Ascending aorta (tissue), 2 donors: Measurements from ENCODE around the gene ADGRL3. TPM values are rescaled to one million over a fixed set of nuclear protein-coding genes. Genes with fewer than 3 reads are reported as not detected.

Experiments used
- DNase-seq, 2 donors: peaks; one replicate each; pipeline ENCODE4 v3.0.0-alpha.2; 2019; ENCODE audit warnings: low spot score in 2 of 2
- H3K27ac ChIP-seq, 2 donors: fragments of 200-600 bp; sonication (generic); one replicate each; pipeline ENCODE4 v1.5.1; 2016 to 2017; ENCODE audit warnings: mild to moderate bottlenecking in 1 of 2
- H3K27me3 ChIP-seq: fragments of 200-600 bp; sonication (generic); one replicate; pipeline ENCODE4 v1.5.1; 2017
- H3K36me3 ChIP-seq, 2 donors: fragments of 200-600 bp; sonication (generic); one replicate each; pipeline ENCODE4 v1.5.1; 2016
- H3K4me1 ChIP-seq, 2 donors: fragments of 200-600 bp; sonication (generic); one replicate each; pipeline ENCODE4 v1.5.1; 2016 to 2017; ENCODE audit warnings: mild to moderate bottlenecking in 1 of 2
- H3K4me3 ChIP-seq, 2 donors: fragments of 200-600 bp; sonication (generic); one replicate each; pipeline ENCODE4 v1.5.1; 2016 to 2017; ENCODE audit warnings: mild to moderate bottlenecking in 1 of 2
- H3K9me3 ChIP-seq, 2 donors: fragments of 200-600 bp; sonication (generic); one replicate each; pipeline ENCODE4 v1.5.1; 2016
- intact Hi-C: fragments of 100-400 bp; cut with DNase I; formaldehyde crosslinking; loops from one replicate; pipeline ENCODE4 v1.15.1; 2023
- total RNA-seq: library from RNA; depleted of rRNA; stranded (reverse); fragments of >200 nt; gene quantifications from one replicate; pipeline ENCODE4 v1.1.0, GENCODE V29; 2016
- TF ChIP-seq, protein P1 (sequence below), 3 experiments: fragments of 200-600 bp in 2 of 3; fragments of 450-650 bp in 1 of 3; sonication (generic) in 2 of 3; IDR thresholded peaks; one replicate each; pipeline ENCODE4 v1.5.1; 2016 to 2019; ENCODE audit warnings: antibody characterized with exemption in 3 of 3, mild to moderate bottlenecking in 1 of 3, moderate library complexity in 1 of 3

Gene ADGRL3
- total RNA-seq, 1 donor from 2014 or later: 22.2 TPM

DNA sequence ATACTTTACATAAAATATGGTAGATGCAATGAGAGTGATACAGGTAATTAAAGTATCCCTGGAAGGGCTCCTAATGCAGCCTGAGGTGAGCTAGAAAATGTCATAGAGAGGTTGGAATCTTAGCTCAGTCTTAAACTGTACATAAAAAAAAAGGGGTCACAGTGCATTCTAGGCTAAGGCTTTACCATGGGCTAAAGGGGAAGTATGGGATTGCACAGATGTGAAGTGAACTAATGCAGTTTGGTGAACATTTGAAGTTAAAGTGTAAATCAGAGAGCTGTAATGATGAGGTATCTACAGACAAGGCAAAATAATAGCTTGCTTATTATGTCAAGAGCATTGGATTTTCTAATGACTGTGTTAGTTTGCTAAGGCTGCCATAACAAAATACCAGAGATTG, 405.9 kb downstream of the ADGRL3 start:
- no peaks in the 10 kb centered on the region for H3K9me3 ChIP-seq
- peaks cover 0 to 3% of the 10 kb centered on the region in 2 donors for H3K4me1 ChIP-seq
- DNase-seq: no peak
- H3K27ac ChIP-seq: no peak overlapping the region
- no peaks in the 10 kb centered on the region for H3K27me3 ChIP-seq
- H3K36me3 ChIP-seq: no peaks in the 10 kb centered on the region
- H3K4me3 ChIP-seq: no peak overlapping the region
- intact Hi-C loops: no loop called here
- TF ChIP-seq, protein P1, sequence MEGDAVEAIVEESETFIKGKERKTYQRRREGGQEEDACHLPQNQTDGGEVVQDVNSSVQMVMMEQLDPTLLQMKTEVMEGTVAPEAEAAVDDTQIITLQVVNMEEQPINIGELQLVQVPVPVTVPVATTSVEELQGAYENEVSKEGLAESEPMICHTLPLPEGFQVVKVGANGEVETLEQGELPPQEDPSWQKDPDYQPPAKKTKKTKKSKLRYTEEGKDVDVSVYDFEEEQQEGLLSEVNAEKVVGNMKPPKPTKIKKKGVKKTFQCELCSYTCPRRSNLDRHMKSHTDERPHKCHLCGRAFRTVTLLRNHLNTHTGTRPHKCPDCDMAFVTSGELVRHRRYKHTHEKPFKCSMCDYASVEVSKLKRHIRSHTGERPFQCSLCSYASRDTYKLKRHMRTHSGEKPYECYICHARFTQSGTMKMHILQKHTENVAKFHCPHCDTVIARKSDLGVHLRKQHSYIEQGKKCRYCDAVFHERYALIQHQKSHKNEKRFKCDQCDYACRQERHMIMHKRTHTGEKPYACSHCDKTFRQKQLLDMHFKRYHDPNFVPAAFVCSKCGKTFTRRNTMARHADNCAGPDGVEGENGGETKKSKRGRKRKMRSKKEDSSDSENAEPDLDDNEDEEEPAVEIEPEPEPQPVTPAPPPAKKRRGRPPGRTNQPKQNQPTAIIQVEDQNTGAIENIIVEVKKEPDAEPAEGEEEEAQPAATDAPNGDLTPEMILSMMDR (IDR thresholded peaks at IDR 0.05): no peak

DNA sequence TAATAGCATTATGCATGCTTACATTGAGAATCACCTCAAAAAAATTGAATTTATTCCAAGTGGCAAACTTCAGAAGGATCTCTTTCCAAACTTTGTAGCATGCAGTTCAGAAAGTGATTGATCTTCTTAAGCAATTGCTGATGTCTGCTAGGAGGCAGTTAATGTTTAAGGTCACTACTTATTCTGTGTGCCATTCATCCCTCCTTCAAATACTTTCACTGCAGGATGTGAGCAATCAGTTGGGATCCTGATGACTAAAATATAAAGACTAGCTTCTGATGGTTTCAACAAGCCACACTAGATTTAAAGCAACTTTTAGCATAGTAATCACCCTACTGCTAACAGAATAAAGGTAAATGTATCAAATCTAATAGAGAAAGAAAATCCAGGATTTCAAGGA, 414.1 kb downstream of the ADGRL3 start:
- Histone ChIP-seq H3K4me3 (no peak overlapping the region), H3K4me1 (no peaks in the 10 kb centered on the region), H3K27ac (no peak overlapping the region), H3K9me3 (no peaks in the 10 kb centered on the region), H3K27me3 (no peaks in the 10 kb centered on the region), H3K36me3 (no peaks in the 10 kb centered on the region)
- DNase-seq: no peak
- intact Hi-C loops: no loop called here
- TF ChIP-seq, protein P1 (IDR thresholded peaks at IDR 0.05): no peak

- Histone ChIP-seq H3K9me3 (no peaks in the 10 kb centered on the region), H3K27ac (no peak overlapping the region), H3K4me1 (no peaks in the 10 kb centered on the region), H3K4me3 (peak overlapping the region in 1 of 2 donors; percentile 38), H3K27me3 (no peaks in the 10 kb centered on the region), H3K36me3 (no peaks in the 10 kb centered on the region)
- no peak for DNase-seq
- intact Hi-C loops: no loop called here
- TF ChIP-seq, protein P1 (IDR thresholded peaks at IDR 0.05): peak in 2 of 3 experiments; percentile 27 to 43
These were observed 419.4 kb downstream of the ADGRL3 start for GRCh38 chr4:61619528-61619927.

GRCh38 chr4:61628282-61628681, 428.2 kb downstream of the ADGRL3 start:
- Histone ChIP-seq H3K9me3 (no peaks in the 10 kb centered on the region), H3K4me3 (no peak overlapping the region), H3K4me1 (no peaks in the 10 kb centered on the region), H3K36me3 (no peaks in the 10 kb centered on the region), H3K27me3 (no peaks in the 10 kb centered on the region), H3K27ac (no peak overlapping the region)
- intact Hi-C loops: no loop called here
- TF ChIP-seq, protein P1 (IDR thresholded peaks at IDR 0.05): no peak
- no peak for DNase-seq

- Histone ChIP-seq H3K36me3 (no peaks in the 10 kb centered on the region), H3K4me3 (no peak overlapping the region), H3K4me1 (no peaks in the 10 kb centered on the region), H3K27me3 (no peaks in the 10 kb centered on the region), H3K9me3 (no peaks in the 10 kb centered on the region), H3K27ac (no peak overlapping the region)
- no peak for DNase-seq
- intact Hi-C loops: no loop called here
- TF ChIP-seq, protein P1 (IDR thresholded peaks at IDR 0.05): no peak
These were observed 428.6 kb downstream of the ADGRL3 start for GRCh38 chr4:61628727-61629126.

DNA sequence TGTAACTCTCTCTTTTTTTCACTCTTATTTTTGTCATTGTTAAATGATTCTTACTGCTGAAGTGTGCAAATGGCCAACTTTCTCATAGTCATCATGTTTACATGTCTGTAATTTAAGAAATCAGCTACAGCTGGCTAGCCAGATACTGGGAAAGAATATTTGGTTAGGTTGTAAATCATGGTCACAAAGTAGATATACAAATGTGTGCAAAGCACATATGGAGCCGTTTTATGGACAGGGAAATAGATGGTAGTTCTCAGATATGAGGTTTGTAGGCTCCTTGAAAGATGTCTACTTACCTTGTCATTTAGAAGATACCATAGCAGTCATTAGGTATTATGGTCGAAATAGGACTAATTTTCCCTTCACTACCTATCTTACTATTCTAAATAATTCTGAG, 430.4 kb downstream of the ADGRL3 start:
- H3K27ac ChIP-seq: no peak overlapping the region
- H3K9me3 ChIP-seq: no peaks in the 10 kb centered on the region
- no peak overlapping the region for H3K4me3 ChIP-seq
- no peak for DNase-seq
- no peaks in the 10 kb centered on the region for H3K4me1 ChIP-seq
- H3K27me3 ChIP-seq: no peaks in the 10 kb centered on the region
- TF ChIP-seq, protein P1 (IDR thresholded peaks at IDR 0.05): no peak
- intact Hi-C loops: loop anchor here (10.0 kb wide), 1 partner anchor 364 kb away; no protein-coding TSS in a partner anchor
- no peaks in the 10 kb centered on the region for H3K36me3 ChIP-seq
